Measurements from ENCODE around the gene FARP1.
"Not testable (repeated sequence)": the region's sequence is repeated elsewhere in the genome, so short reads cannot be mapped to it uniquely, and the experiment has no call there.

The FARP1 gene

DNA sequence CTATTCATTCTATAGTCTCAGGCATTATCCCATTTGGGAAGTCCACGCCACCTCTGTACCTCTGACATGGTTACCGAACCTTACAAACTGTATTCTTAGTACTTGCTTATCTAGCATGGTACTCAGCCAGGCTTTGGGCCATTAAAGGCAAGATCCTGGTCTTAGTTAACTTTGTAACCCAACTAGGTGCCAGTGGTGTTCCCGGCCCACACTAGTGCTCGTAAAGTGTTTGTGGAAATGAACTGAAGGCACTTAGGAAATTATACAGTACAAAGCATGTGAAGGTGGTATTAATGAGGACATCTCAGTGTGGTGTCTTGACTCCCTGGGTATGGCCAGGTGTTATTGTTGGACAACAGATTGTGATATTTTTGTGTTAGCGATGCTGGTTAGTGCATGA, 122.0 kb downstream of the FARP1 start:
- Histone ChIP-seq H3K4me3 (ENCODE audit: low read length) (no peak overlapping the region), H3K27me3 (ENCODE audit: control insufficient read depth, insufficient read depth, low read length) (no peaks in the 10 kb centered on the region), H3K9me3 (ENCODE audit: control insufficient read depth, low read length) (no peaks in the 10 kb centered on the region), H3K4me1 (ENCODE audit: control insufficient read depth, insufficient read depth, low read length) (peaks cover 17% of the 10 kb centered on the region), H3K36me3 (ENCODE audit: control insufficient read depth, insufficient read depth, low read length) (no peaks in the 10 kb centered on the region), H3K9ac (ENCODE audit: low read length) (no peak overlapping the region)

DNA sequence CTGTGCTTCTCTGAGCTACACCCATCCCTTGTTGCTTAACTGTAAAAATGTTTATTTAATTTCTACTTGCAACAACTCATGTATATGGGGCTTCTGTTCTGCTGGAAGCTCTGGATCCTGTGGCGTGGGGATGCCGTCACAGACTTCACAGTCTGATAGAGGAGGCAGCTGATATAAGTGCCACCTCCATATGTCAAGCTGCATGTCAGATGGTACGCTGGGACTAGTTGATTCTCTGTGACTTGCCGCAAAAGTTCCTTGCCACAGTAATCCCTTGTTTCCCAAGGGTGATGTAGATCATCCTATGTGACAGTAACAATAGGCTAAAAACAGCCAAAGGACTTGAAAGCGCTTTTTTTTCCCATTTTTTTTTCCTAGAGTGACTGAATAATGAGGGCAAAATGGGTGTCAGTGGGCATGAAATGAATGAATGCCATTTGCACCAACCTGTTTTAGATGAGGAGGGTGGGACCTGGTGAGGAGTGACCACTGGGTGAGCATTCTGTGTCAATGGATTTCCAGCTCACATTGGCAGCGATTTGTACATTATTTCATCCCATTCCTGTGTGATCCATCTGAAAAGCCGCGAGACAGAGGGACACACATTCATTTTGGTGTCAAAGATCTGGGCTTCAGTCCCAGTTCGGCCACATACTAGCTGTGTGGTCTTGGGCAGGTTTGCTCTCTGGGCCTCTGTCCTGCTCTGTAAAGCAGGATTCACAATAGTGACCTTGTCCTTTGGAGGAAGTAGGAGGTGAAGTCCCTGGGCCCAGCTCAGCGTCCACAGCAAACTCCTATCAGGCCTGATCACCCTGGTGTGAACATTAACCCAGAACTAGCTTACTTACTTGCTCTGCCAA, 123.0 kb downstream of the FARP1 start:
- Histone ChIP-seq H3K27me3 (ENCODE audit: control insufficient read depth, insufficient read depth, low read length) (no peaks in the 10 kb centered on the region), H3K36me3 (ENCODE audit: control insufficient read depth, insufficient read depth, low read length) (no peaks in the 10 kb centered on the region), H3K9me3 (ENCODE audit: control insufficient read depth, low read length) (no peaks in the 10 kb centered on the region), H3K9ac (ENCODE audit: low read length) (no peak overlapping the region), H3K4me1 (ENCODE audit: control insufficient read depth, insufficient read depth, low read length) (peaks cover 17% of the 10 kb centered on the region), H3K4me3 (ENCODE audit: low read length) (no peak overlapping the region)

DNA sequence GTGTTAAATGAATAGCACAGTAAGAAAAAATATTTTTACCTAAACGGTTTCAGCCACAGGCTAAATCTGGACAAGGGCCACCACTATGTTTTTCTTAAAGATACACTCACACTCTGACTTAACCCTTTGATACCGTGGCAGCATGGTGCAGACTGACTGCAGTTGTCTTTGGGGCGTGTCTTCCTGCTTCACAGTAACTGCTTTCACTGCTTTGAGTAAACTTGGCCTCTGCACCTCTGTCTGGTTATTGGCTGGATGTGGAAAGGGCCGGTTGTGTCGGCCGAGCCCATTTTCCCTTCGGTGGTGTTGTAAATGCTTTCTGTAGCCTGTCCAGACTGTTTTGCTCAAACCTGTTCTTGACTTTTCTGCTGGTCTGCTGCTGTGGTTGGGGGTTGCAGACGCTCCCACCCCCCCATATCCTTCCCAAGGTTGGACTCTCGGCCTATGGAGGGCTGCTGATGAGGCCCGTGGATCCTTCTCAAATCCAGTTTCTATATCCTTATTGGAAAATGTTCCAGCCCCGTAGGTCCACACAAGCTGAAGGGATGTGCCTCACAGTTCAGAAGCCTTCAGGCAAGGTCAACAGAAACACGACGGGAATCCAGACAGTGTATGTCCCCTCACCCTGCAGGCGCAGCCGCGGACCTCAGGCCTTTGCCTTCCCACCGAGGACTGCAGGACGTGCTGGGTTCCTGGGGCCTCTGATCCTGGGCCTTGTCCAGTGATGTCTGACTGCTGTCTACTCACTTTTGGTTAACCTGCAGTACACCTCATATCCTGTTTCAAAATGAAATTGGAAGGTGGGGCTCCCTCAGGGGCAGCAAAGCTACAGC, 124.4 kb downstream of the FARP1 start:
- peaks cover 17% of the 10 kb centered on the region for H3K4me1 ChIP-seq (ENCODE audit: control insufficient read depth, insufficient read depth, low read length)
- no peaks in the 10 kb centered on the region for H3K9me3 ChIP-seq (ENCODE audit: control insufficient read depth, low read length)
- peak overlapping the region; percentile 12 for H3K4me3 ChIP-seq (ENCODE audit: low read length)
- H3K36me3 ChIP-seq (ENCODE audit: control insufficient read depth, insufficient read depth, low read length): no peaks in the 10 kb centered on the region
- H3K27me3 ChIP-seq (ENCODE audit: control insufficient read depth, insufficient read depth, low read length): no peaks in the 10 kb centered on the region
- H3K9ac ChIP-seq (ENCODE audit: low read length): peak overlapping the region; percentile 45

DNA sequence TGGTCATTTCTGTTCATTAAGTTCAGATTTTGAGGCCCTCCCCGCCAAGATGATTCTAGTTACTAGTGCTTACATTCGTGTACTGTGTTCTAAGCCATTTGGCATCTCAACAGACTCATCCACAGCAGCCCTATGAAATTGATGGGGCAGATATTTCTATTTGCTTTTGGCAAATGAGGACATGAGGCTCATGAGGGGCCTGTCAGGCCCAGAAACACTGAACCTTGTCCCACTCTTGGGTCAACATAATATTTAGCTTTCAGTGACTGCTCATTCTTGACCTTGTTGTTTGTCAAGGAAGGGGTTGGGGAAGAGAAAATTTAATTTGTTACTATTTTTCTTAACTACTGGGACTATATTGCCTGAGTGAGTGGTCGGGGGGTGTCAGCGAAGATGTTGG, 126.5 kb downstream of the FARP1 start:
- H3K36me3 ChIP-seq (ENCODE audit: control insufficient read depth, insufficient read depth, low read length): no peaks in the 10 kb centered on the region

DNA sequence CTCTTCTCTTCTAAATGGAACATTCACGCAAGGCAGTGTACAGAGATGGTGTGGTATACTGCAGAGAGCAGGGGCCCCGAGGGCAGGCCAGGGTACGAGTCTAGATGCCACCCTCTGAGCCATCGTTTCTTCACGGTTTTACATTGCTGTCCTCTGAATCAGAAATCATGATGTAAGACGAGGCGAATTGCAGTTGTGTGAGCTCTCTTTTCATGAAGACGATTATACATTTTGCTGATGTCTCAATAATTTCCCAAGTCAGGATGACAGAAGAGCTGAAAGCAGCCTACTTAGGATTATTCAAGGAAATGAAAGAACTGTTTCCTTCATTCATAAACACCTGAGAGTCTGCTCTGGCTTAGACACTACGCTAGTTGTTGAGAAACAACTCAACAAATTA, 127.9 kb downstream of the FARP1 start:
- H3K27me3 ChIP-seq (ENCODE audit: control insufficient read depth, insufficient read depth, low read length): no peaks in the 10 kb centered on the region

More for the DNA sequence above, 126.5 kb downstream of the FARP1 start:
- Histone ChIP-seq H3K27me3 (ENCODE audit: control insufficient read depth, insufficient read depth, low read length) (no peaks in the 10 kb centered on the region), H3K4me1 (ENCODE audit: control insufficient read depth, insufficient read depth, low read length) (peaks cover 17% of the 10 kb centered on the region), H3K9ac (ENCODE audit: low read length) (no peak overlapping the region), H3K9me3 (ENCODE audit: control insufficient read depth, low read length) (no peaks in the 10 kb centered on the region), H3K4me3 (ENCODE audit: low read length) (no peak overlapping the region)

DNA sequence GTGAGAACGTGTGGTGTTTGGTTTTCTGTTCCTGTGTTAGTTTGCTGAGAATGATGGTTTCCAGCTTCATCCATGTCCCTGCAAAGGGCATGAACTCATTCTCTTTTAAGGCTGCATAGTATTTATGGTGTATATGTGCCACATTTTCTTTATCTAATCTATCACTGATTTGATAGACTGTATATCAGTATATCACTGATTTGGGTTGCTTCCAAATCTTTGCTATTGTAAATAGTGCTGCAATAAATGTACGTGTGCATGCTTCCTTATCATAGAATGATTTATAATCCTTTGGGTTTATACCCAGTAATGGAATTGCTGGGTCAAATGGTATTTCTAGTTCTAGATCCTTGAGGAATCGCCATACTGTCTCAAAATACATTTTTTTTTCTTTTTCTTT, 128.8 kb downstream of the FARP1 start:
- H3K27me3 ChIP-seq (ENCODE audit: control insufficient read depth, insufficient read depth, low read length); H3K9me3 ChIP-seq (ENCODE audit: control insufficient read depth, low read length); H3K36me3 ChIP-seq (ENCODE audit: control insufficient read depth, insufficient read depth, low read length); H3K4me3 ChIP-seq (ENCODE audit: low read length); H3K9ac ChIP-seq (ENCODE audit: low read length): not testable (repeated sequence)
- peaks cover 11% of the 10 kb centered on the region for H3K4me1 ChIP-seq (ENCODE audit: control insufficient read depth, insufficient read depth, low read length)

More for the DNA sequence above, 127.9 kb downstream of the FARP1 start:
- Histone ChIP-seq H3K9ac (ENCODE audit: low read length) (no peak overlapping the region), H3K4me3 (ENCODE audit: low read length) (no peak overlapping the region), H3K36me3 (ENCODE audit: control insufficient read depth, insufficient read depth, low read length) (no peaks in the 10 kb centered on the region), H3K9me3 (ENCODE audit: control insufficient read depth, low read length) (no peaks in the 10 kb centered on the region), H3K4me1 (ENCODE audit: control insufficient read depth, insufficient read depth, low read length) (peaks cover 16% of the 10 kb centered on the region)

DNA sequence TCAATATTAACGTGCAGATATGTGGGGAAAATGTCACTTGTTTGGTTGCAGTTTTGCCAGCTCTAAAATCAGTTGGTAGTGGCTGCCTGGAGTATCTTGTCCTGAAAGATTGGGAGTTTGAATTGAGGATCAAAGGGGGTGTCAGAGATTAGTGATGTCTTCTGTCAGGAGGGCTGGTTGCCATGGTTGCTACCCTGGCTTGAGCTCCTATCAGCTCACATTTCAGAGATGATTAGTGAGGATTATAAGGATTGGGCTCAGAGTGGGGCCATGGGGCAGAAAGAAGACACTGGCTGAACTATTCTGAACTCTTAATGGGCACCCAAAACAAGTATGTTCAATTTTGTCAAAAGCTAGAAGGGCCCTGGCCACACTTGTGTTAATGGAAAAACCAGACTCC, 129.7 kb downstream of the FARP1 start:
- Histone ChIP-seq H3K36me3 (ENCODE audit: control insufficient read depth, insufficient read depth, low read length) (no peaks in the 10 kb centered on the region), H3K27me3 (ENCODE audit: control insufficient read depth, insufficient read depth, low read length) (no peaks in the 10 kb centered on the region), H3K9ac (ENCODE audit: low read length) (no peak overlapping the region), H3K4me3 (ENCODE audit: low read length) (no peak overlapping the region), H3K9me3 (ENCODE audit: control insufficient read depth, low read length) (no peaks in the 10 kb centered on the region), H3K4me1 (ENCODE audit: control insufficient read depth, insufficient read depth, low read length) (peaks cover 8% of the 10 kb centered on the region)

DNA sequence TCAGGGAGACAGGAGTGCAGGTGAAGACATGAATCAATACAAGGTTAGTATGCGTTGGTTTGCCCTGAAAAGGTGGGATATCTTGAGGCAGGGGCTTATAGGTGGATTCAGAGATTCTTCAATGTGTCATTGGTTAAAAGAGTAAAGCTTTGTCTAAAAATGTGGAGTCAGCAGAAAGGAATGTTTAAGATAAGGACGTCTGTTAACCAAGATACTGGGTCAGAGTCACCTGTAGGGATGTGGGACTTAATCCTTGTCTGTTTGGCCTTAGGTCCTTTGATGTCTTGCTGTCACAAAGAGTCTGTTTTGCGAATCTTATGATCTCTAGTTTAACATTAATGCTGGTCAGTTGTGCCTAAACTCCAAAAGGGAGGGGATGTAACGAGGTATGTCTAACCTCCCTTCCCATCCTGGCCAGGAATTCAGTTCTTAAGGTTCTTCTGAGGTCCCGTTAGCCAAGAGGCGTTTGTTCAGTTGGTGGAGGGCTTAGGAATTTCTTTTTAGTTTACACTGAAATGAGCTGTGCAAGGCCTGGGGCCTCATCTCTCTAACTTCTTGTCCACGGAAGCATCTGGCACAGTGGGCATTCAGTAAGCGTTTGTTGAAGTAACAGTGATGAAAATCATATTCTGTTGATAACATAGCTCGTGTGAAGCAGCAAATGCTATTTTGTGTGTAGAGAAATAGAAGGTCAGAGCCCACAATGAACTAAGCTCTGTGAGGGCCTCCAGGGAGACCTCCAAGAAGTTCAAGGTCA, 130.4 kb downstream of the FARP1 start:
- H3K27me3 ChIP-seq (ENCODE audit: control insufficient read depth, insufficient read depth, low read length): no peaks in the 10 kb centered on the region
- H3K9ac ChIP-seq (ENCODE audit: low read length): no peak overlapping the region
- no peak overlapping the region for H3K4me3 ChIP-seq (ENCODE audit: low read length)
- H3K9me3 ChIP-seq (ENCODE audit: control insufficient read depth, low read length): no peaks in the 10 kb centered on the region
- peaks cover 5% of the 10 kb centered on the region for H3K4me1 ChIP-seq (ENCODE audit: control insufficient read depth, insufficient read depth, low read length)
- no peaks in the 10 kb centered on the region for H3K36me3 ChIP-seq (ENCODE audit: control insufficient read depth, insufficient read depth, low read length)

DNA sequence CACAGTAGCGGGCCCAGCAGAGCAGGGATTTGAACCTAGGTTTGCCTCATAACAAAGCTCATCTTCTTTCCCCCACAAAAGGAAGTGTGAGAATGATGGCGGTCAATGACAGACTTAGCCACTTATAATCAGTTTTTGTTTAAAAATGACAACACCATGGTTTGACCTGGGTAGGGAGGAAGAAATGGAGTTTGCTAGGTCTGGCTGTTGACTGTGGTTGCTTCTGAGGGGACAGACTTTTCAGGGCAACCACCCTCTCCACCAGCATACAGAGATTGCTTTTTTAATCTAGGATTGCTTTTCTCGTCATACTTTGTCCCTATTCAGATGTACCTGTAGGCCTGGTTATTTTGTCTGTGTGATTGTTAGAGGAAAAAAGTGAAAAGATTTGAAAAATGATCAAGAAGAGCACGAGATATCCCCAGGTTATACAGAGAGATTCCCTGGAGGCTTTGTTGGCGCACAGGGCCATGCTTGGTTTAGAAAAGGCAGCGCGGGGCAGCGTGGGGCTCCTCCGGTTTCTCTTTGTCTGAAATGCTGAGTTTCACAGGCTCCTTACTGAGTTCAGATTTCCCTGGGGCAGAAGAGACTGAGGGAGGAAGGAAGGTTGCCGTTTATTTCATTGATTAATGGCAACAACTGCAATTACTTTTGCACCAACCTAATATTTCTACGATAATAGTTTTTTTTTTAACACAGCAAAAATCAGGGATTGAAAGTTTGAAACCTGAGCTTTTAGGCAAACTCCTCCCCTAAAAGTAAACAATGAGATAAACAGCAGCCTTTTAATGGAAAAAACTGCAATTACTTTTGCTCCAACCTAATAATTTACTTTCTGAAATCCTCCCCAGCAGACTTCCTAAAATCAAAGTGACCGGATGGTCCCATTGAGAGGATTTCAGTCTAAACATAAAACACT, 131.2 kb downstream of the FARP1 start:
- Histone ChIP-seq H3K27me3 (ENCODE audit: control insufficient read depth, insufficient read depth, low read length) (no peaks in the 10 kb centered on the region), H3K36me3 (ENCODE audit: control insufficient read depth, insufficient read depth, low read length) (no peaks in the 10 kb centered on the region), H3K4me1 (ENCODE audit: control insufficient read depth, insufficient read depth, low read length) (peaks cover 5% of the 10 kb centered on the region), H3K4me3 (ENCODE audit: low read length) (no peak overlapping the region), H3K9me3 (ENCODE audit: control insufficient read depth, low read length) (no peaks in the 10 kb centered on the region), H3K9ac (ENCODE audit: low read length) (no peak overlapping the region)

DNA sequence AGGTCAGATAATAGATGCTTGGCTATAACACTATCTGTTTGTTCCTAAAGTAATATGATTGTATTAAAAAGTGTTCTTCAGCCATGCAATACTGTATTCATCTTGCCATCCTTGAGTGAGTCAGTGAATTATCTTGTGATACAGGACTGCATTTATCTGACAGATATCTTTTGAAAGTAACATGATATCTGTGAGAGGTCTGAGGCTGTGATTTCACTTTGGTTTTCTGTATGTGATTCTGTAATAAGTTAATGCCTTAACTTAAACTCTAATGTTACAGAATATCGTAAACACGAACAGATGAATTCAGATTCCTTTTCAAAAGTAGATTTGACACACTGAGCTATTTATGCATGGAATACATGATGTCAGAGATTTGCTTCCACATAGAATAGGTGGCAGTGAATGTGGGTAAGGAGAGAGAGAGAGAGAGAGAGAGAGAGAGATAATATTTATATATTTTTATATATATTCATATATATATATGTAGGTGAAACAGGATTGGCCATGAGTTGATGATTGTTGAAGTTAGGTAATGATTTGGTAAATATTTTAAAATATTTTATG, 132.1 kb downstream of the FARP1 start:
- Histone ChIP-seq H3K9me3 (ENCODE audit: control insufficient read depth, low read length) (no peaks in the 10 kb centered on the region), H3K27me3 (ENCODE audit: control insufficient read depth, insufficient read depth, low read length) (no peaks in the 10 kb centered on the region), H3K36me3 (ENCODE audit: control insufficient read depth, insufficient read depth, low read length) (no peaks in the 10 kb centered on the region), H3K9ac (ENCODE audit: low read length) (no peak overlapping the region), H3K4me3 (ENCODE audit: low read length) (no peak overlapping the region), H3K4me1 (ENCODE audit: control insufficient read depth, insufficient read depth, low read length) (peaks cover 5% of the 10 kb centered on the region)

DNA sequence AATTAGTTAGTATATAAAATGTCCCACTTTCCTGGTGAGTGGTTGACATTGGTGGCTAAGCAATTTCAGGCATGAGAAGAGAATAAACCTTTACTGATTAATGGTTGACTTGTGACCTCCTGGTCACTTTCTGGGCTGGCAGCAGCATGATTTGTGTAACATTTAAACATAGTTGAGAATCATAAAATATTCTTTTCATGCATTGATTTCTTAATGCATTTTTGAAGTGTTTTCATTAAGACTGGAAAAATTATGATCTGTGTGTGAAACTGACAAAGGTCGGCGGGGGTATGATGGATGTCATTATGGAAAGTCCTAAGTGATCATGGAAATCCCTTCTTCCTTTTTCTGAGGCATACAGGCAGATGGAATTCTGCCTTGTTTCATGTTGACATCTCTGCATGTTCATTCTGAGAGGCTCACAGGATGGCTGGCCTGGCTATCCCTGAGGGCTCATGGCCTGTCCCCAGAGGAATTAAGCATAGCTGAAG, 132.8 kb downstream of the FARP1 start:
- Histone ChIP-seq H3K9me3 (ENCODE audit: control insufficient read depth, low read length) (no peaks in the 10 kb centered on the region), H3K4me1 (ENCODE audit: control insufficient read depth, insufficient read depth, low read length) (peaks cover 5% of the 10 kb centered on the region), H3K27me3 (ENCODE audit: control insufficient read depth, insufficient read depth, low read length) (no peaks in the 10 kb centered on the region), H3K4me3 (ENCODE audit: low read length) (no peak overlapping the region), H3K9ac (ENCODE audit: low read length) (no peak overlapping the region), H3K36me3 (ENCODE audit: control insufficient read depth, insufficient read depth, low read length) (no peaks in the 10 kb centered on the region)

Measured in mucosa of stomach (tissue), 1 donor.